ENCODE data around the gene METTL3. TPM values are rescaled to one million over a fixed set of nuclear protein-coding genes. Genes with fewer than 3 reads are reported as not detected.

Gene METTL3
- total RNA-seq, 2 donors from 2014 or later = 25.1 to 26.8 TPM

GRCh38 chr14:21496453-21496852, 14.7 kb downstream of the METTL3 start:
- ATAC-seq (peak in 1 of 2 donors; percentile 55), DNase-seq (no peak)
- intact Hi-C loops (cut with DNase I) = loop anchor here in 1 of 2 donors (5.0 kb wide), 1 partner anchor 61 kb away; no protein-coding TSS in a partner anchor

- no peak for ATAC-seq
- intact Hi-C loops (cut with DNase I) = loop anchor here in 1 of 2 donors (5.0 kb wide), 1 partner anchor 62 kb away; no protein-coding TSS in a partner anchor
- DNase-seq = no peak
These were observed 16.0 kb downstream of the METTL3 start for GRCh38 chr14:21494902-21495762.

GRCh38 chr14:21486640-21487087, 24.5 kb downstream of the METTL3 start:
- no peak for ATAC-seq
- intact Hi-C loops (cut with DNase I) = no loop called here
- DNase-seq = no peak

- intact Hi-C loops (cut with DNase I) = loop anchor here in 1 of 2 donors (2.0 kb wide), 2 partner anchors 20 to 92 kb away; partner anchors contain the start of genes CHD8 and SUPT16H
- ATAC-seq (peak; percentile 99), DNase-seq (peak; percentile 95)
These were observed 34.0 kb downstream of the METTL3 start, which contains the start of the genes RAB2B and TOX4 for GRCh38 chr14:21476925-21477681. Gene RAB2B, minus strand, starts transcription at chr14:21476959. Its CDS starts 87 bp downstream, at chr14:21476872. Gene TOX4, plus strand, starts transcription at chr14:21477195. Its CDS starts 84 bp downstream, at chr14:21477279.

GRCh38 chr14:21476523-21476924, 34.6 kb downstream of the METTL3 start:
- intact Hi-C loops (cut with DNase I) = loop anchor here in 1 of 2 donors (2.0 kb wide), 2 partner anchors 20 to 92 kb away; partner anchors contain the start of genes CHD8 and SUPT16H
- ATAC-seq (peak; percentile 85 to 94), DNase-seq (peak; percentile 88)

GRCh38 chr14:21475767-21476522, 35.2 kb downstream of the METTL3 start:
- DNase-seq (no peak), ATAC-seq (peak in 1 of 2 donors; percentile 14)
- intact Hi-C loops (cut with DNase I) = loop anchor here in 1 of 2 donors (2.0 kb wide), 2 partner anchors 19 to 91 kb away; partner anchors contain the start of genes CHD8 and SUPT16H

- intact Hi-C loops (cut with DNase I) = no loop called here
- no peak for ATAC-seq
- DNase-seq = no peak
These were observed 43.5 kb downstream of the METTL3 start for GRCh38 chr14:21467616-21468015.

- ATAC-seq (peak; percentile 99 to 100), DNase-seq (peak; percentile 100)
- intact Hi-C loops (cut with DNase I) = loop anchor here in 1 of 2 donors (2.0 kb wide), 1 partner anchor 21 kb away; the partner anchor contains the start of genes RAB2B and TOX4
These were observed 55.0 kb downstream of the METTL3 start, which contains the start of gene CHD8 for GRCh38 chr14:21455912-21456667. Gene CHD8, minus strand, starts transcription at chr14:21456123. Its CDS starts 24,480 bp downstream, at chr14:21431643.

GRCh38 chr14:21455592-21455911, 55.6 kb downstream of the METTL3 start:
- ATAC-seq (peak; percentile 25 to 44), DNase-seq (no peak)
- intact Hi-C loops (cut with DNase I) = no loop called here

GRCh38 chr14:21454843-21455544, 56.1 kb downstream of the METTL3 start:
- ATAC-seq = no peak
- no peak for DNase-seq
- intact Hi-C loops (cut with DNase I) = no loop called here

GRCh38 chr14:21449899-21450216, 61.3 kb downstream of the METTL3 start:
- DNase-seq (no peak), ATAC-seq (no peak)
- intact Hi-C loops (cut with DNase I) = no loop called here

Other genes starting within 250 kb of the METTL3 start
- gene HNRNPC, start 241.9 kb downstream of the METTL3 start, total RNA-seq = 100 to 1,000 TPM; 254 TPM
- gene RPGRIP1, start 231.3 kb downstream of the METTL3 start, total RNA-seq = under 1 TPM; 0.26 to 0.38 TPM
- 10 to 100 TPM; 31.2 to 39.7 TPM for gene SUPT16H, start 127.3 kb downstream of the METTL3 start, total RNA-seq
- gene CHD8, start 55.2 kb downstream of the METTL3 start, total RNA-seq = 10 to 100 TPM; 36.5 to 38.8 TPM
- gene RAB2B, start 34.4 kb downstream of the METTL3 start, total RNA-seq = 10 to 100 TPM; 19.1 to 19.7 TPM
- gene TOX4, start 34.1 kb downstream of the METTL3 start, total RNA-seq = 10 to 100 TPM; 63.8 to 65.1 TPM
- gene SALL2, start 15.0 kb upstream of the METTL3 start, total RNA-seq = 1 to 10 TPM; 3.3 to 5.9 TPM
- gene OR10G3, start 68.7 kb upstream of the METTL3 start, total RNA-seq = not detected
- not detected for gene OR10G2, start 123.6 kb upstream of the METTL3 start, total RNA-seq
- gene OR4E2, start 142.5 kb upstream of the METTL3 start, total RNA-seq = not detected
- gene OR4E1, start 162.5 kb upstream of the METTL3 start, total RNA-seq = not detected